Measurements from ENCODE around the gene SASH3.

SASH3 gene

GRCh38 chrX:129785160-129785947 lies 5.6 kb downstream of the SASH3 start:
- DNase-seq (ENCODE audit: low read depth) = no peak
- TF ChIP-seq, protein P1, sequence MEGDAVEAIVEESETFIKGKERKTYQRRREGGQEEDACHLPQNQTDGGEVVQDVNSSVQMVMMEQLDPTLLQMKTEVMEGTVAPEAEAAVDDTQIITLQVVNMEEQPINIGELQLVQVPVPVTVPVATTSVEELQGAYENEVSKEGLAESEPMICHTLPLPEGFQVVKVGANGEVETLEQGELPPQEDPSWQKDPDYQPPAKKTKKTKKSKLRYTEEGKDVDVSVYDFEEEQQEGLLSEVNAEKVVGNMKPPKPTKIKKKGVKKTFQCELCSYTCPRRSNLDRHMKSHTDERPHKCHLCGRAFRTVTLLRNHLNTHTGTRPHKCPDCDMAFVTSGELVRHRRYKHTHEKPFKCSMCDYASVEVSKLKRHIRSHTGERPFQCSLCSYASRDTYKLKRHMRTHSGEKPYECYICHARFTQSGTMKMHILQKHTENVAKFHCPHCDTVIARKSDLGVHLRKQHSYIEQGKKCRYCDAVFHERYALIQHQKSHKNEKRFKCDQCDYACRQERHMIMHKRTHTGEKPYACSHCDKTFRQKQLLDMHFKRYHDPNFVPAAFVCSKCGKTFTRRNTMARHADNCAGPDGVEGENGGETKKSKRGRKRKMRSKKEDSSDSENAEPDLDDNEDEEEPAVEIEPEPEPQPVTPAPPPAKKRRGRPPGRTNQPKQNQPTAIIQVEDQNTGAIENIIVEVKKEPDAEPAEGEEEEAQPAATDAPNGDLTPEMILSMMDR (conservative IDR thresholded peaks at IDR 0.05; ENCODE audit: low read length) = no peak
- no peak overlapping the region for H3K4me3 ChIP-seq (ENCODE audit: low read length)

DNA sequence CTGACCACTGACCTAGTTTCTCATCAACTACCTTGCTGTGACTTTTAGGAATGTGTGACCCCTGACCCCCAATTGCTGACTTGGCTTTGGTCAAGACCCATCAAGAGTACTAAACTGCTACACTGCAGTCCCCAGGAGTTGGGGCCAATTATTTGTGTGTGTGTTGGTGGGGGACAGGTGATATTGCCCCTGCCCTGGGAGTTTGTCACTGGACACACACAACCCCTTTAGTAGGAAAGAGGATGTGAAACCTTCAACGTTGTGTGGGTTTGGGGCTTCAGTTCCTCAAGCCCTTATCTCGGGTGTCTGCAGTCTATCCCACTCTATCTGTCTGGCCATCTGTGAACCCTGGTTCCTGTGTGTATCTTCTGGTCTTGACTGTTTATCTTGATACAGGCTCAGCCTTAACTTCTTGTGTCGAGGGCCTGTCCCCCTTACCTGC lies 6.5 kb downstream of the SASH3 start:
- H3K4me3 ChIP-seq (ENCODE audit: low read length) = no peak overlapping the region
- TF ChIP-seq, protein P1 (conservative IDR thresholded peaks at IDR 0.05; ENCODE audit: low read length) = no peak
- DNase-seq (ENCODE audit: low read depth) = no peak

DNA sequence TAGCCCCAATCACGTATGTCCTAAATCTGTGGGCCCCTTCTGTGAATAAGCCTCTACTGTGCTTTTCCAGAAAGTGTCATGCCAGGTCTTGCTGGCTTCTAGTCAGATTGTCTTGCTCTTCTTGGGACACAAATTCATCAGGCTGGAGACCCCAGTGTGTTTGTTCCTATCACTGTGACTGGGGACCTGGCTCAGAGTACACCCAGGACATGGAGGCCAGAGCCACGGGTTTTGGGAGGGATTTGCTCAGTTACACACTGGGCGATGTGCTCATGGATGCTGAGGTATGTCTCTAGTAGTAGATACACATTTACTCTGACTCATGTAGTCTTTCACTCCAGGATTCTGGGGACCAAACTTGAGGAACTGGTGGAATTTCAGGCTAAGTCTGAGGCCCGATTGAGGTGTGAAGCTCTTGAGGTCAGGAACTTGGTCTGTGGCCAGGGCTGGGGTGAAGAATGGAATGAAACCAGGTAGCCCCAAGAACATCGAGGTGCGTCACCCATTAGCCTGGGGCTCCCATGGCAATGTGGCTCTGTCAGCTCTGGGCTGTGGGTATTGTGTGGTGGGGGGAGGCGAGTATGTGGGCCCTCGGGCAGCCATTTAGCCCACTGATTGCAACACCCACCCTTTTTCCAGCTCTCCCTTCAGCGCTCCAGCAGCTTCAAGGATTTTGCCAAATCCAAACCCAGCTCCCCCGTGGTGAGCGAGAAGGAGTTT lies 7.7 kb downstream of the SASH3 start:
- H3K4me3 ChIP-seq (ENCODE audit: low read length) = no peak overlapping the region
- no peak for DNase-seq (ENCODE audit: low read depth)

GRCh38 chrX:129788527-129788926 lies 8.8 kb downstream of the SASH3 start:
- no peak for DNase-seq (ENCODE audit: low read depth)
- TF ChIP-seq, protein P1 (conservative IDR thresholded peaks at IDR 0.05; ENCODE audit: low read length) = no peak
- no peak overlapping the region for H3K4me3 ChIP-seq (ENCODE audit: low read length)

More for the DNA sequence above, 7.7 kb downstream of the SASH3 start:
- TF ChIP-seq, protein P1 (conservative IDR thresholded peaks at IDR 0.05; ENCODE audit: low read length) = no peak

- no peak for DNase-seq (ENCODE audit: low read depth)
- no peak overlapping the region for H3K4me3 ChIP-seq (ENCODE audit: low read length)
- TF ChIP-seq, protein P1 (conservative IDR thresholded peaks at IDR 0.05; ENCODE audit: low read length) = no peak
These were observed 10.4 kb downstream of the SASH3 start for GRCh38 chrX:129790146-129790545.

DNA sequence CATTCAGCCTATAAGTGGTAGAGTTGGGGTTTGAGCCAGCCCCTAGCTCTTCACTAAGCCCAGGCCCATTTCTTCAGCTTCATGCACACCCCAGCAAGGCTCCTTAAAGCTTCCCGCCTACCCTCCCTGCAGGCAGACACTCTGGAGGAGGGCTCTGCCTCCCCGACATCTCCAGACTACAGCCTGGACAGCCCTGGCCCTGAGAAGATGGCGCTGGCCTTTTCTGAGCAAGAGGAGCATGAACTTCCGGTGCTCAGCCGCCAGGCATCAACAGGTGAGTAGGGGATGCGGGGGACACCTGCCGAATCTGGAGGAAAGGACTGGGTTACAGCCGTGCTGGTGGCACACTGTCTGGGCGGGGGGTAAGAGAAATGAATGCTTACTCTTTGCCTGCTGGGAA lies 11.1 kb downstream of the SASH3 start:
- TF ChIP-seq, protein P1 (conservative IDR thresholded peaks at IDR 0.05; ENCODE audit: low read length) = no peak
- DNase-seq (ENCODE audit: low read depth) = no peak
- H3K4me3 ChIP-seq (ENCODE audit: low read length) = no peak overlapping the region

DNA sequence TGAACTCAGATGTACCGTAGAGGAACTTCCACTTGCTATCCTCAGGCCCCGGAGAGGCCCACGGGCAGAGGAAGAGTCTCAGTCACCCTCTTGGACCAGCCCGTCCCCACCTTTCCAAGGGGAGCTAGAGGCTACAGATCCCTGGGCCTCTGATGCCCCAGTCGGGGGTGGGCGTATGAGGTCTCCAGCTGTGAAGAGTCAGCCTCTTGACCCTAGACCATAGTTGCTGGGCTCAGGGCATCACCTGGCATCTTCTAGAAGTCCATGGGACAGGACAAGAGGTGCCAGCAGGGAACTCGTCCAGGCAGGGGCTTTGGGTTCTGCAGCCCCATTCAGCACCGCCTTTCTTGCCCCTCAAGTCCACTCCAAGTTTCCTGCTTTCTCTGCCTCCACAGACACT lies 11.6 kb downstream of the SASH3 start:
- TF ChIP-seq, protein P1 (conservative IDR thresholded peaks at IDR 0.05; ENCODE audit: low read length) = no peak
- no peak for DNase-seq (ENCODE audit: low read depth)
- no peak overlapping the region for H3K4me3 ChIP-seq (ENCODE audit: low read length)

Measured in AG10803 (cell line).